Amniotic stem cell (primary cell): ENCODE data around the gene PPARG.
"Not testable (repeated sequence)": the region's sequence is repeated elsewhere in the genome, so short reads cannot be mapped to it uniquely, and the experiment has no call there.

Experiments used
- DNase-seq: peaks from one replicate; lab custom pipeline; 2025; lab: John Stamatoyannopoulos, UW

The PPARG gene

DNA sequence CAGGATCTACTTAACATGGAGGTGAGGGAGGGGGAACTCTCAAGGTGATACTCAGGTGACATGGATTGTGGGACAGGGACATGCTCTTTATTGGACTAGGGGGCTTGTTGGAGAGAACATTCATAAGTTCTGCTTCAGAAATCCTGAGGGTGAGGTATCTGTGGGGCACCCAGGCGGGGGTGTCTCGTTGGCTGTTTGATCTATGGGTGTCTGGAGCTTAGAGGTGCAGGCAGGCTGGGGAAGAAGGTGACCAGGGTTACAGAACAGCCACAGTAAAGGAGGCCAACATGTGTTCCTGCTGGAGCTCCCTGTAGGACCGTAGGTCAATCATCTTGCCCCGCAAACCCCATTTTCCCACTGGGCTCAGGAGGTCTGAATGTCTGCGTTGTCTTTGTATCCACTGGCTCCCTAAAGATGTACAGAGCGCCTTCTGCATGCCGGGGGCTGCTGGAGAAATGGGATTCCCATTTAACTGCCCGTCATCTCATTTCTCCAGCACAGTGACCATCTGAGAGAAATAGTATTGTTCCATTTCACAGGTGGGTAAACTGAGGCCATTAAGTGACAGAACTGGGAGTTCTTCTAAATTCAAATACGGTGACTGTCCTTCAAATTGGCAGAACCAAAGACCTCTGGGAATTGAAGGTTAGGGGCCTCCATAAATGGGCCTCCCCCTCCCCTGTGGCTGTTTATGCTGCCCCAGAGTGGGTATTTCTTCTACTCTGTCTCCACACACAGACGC lies 155.1 kb downstream of the PPARG start:
- DNase-seq: no peak

DNA sequence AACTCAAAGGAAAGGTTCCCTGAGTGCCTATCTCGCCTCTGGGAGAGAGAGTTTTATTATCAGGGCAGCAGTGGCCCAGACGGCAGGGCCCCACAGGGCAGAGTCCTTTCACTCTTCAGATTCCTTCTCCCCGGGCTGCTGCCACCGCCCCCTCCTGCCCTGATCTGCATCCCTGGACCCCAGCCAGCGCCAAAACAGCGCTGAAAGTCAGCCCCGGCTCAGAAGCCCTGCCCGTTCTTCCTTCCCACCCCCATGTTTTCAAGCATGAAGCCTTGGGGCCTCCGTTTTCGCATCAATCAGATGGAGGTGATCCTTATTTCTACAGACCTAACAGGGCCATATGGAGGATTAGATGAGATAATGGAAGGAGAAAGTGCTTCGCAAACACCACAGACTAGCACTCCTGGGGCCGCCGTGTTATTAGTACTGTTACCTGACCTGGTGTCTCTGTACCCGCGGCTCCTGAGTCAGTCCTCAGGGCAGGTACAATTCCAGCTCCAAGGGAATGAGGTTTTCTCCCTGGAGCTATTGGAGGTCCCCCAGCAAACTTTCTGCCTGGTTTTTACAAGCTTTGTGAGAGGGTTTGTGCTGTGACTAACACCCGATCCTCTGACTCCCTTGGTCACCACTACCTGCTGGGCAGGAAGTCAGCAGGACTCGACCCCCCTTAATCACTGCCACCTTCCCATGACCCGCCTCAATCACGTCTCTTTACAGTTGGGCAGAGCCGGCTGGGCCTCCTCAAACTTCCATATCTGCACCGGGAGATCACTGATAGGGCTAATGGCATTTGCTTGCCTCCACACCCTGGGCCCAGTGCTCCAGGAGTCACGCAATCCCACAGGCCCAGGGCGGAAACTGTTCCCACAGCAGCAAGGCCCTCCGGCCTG lies 156.0 kb downstream of the PPARG start:
- DNase-seq: no peak

DNA sequence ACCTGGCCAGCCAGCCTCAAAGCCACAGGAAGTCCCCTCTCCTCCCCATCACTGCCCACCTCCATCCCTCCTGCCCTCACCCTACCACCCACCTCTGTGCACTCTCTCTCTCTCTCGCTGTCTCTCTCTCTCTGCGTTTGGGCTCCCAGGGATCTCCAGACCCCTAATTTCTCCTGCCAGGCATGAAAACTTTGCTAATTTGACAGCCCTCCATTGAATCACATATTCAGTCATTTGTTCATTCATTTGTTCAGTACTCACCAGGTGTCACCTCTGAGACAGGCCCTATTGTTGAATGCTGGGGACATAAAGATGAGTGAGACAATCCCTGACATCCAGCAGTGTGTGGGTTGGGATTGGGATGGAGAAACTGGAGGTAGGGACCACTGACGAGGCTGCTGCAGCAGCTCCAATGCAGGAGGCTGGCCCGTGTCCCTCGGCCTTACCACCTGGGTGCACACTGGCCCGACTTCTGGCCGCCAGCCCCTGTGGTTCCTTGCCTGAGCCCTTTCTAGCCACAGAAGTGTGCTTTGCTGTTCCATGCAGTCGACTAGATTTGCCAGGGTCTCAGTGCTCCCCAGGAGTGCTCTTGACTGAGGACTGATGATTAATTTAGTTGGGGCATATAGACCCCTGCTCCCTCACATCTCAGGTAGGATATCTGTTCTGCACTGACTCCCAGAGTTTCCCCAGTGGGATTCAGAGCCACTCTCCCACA lies 156.8 kb downstream of the PPARG start:
- DNase-seq: no peak

DNA sequence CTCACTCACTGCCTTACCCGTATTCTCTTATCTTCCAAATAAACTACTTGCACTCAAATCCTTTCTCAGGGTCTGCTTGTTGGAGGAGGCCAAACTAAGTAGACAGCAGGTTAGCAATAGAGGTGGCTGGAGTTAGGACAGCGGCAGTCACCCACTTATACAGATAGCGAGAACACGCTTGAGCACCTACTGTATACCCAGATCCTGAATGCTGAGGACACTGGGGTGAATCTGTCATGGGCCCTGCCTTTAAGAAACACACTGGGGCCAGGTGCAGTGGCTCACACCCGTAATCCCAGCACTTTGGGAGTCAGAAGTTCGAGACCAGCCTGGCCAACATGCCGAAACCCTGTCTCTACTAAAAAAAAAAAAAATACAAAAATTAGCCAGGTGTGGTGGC lies 157.4 kb downstream of the PPARG start:
- no peak for DNase-seq

DNA sequence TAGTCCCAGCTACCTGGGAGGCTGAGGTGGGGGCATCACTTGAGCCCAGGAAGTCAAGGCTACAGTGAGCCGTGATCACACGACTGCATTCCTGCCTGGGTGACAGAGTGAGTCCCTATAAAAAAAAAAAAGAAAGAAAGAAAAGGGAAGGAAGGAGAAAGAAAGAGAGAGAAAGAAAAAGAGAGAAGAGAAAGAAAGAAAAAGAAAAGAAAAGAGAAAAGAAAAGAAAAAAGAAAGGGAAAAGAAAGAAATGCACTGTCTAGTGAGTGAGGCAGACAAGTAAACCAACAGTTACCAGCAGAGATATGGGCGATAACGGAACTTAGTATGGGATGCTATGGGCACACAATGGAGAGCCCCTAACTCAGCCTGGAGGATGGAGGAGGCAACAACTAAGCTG lies 158.2 kb downstream of the PPARG start:
- no peak for DNase-seq

DNA sequence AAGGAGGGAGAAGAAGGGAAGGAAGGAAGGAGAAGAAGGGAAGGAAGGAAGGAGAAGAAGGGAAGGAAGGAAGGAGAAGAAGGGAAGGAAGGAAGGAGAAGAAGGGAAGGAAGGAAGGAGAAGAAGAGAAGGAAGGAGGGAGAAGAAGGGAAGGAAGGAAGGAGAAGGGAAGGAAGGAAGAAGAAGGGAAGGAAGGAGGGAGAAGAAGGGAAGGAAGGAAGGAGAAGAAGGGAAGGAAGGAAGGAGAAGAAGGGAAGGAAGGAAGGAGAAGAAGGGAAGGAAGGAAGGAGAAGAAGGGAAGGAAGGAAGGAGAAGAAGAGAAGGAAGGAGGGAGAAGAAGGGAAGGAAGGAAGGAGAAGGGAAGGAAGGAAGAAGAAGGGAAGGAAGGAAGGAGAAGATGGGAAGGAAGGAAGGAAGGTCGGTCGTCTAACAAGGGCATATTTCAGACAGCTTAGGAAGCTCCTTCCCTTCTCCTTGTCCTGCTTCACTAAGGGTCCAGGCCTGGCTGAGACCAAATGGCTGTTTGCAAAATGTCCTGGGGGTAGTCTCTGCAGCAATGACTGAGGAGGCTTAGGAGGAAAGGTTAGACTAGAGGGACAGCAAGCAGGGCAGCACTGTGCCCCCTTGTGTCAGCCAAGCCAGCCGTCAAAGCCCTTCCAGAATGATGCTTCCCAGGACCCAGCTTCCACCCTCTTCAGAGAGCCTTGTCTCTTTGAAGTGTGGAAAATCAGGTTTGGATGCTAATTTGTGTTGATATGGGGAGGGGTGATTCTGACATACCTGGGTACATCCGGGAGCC lies 159.7 kb downstream of the PPARG start:
- not testable (repeated sequence) for DNase-seq

DNA sequence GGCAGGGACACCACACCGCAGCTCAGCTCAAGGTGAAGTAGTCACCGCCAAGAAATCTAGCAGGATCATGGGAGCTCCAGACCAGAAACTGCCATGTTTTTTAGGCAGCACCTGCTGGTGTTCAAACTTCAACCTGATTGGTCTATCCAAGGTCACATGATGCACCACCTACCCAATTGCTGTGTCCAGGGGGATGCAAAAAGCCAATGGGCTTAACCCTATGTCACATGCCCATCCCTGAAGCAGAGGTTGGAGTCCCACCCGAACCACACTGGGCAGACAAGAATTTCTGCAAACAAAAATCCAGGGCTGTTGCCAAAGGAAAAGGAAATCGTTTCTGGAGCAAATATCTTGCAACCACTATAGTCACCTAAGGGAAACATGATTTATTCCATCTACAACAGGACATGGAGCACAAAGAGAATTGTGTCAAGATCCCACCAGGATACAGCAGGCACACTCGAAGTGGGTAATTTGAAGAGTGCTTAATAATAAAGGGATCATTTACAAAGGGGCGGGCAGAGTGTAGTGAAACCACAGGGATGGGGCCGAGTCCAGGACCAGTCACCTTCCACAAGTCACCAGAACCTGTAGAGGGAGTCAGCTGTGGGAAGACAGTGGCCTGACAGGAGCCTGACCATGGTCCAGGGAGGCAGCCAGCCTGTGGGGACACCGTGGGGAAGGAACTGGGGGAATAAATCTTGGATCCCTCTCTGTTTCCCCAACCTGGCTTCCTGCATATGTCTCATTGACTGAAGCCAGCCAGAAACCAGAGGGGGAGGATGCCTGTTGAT lies 161.2 kb downstream of the PPARG start:
- DNase-seq: no peak

DNA sequence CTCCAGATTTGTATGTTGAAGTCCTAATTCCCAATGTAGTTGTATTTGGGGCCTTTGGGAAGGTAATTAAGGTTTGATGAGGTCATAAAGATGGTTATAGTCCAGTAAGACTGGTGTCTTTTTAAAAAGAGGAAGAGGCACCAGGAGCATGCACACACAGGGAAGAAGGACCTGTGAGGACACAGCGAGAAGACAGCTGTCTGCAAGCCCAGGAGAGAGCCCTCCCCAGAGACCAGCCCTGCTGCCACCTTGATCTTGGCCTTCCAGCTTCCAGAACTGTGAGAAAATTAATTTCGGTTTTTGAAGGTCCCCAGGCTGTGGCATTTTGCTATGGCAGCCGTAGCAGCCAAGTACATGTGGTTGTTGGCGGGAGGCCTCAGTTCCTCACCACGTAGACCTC lies 162.6 kb downstream of the PPARG start:
- DNase-seq: no peak

DNA sequence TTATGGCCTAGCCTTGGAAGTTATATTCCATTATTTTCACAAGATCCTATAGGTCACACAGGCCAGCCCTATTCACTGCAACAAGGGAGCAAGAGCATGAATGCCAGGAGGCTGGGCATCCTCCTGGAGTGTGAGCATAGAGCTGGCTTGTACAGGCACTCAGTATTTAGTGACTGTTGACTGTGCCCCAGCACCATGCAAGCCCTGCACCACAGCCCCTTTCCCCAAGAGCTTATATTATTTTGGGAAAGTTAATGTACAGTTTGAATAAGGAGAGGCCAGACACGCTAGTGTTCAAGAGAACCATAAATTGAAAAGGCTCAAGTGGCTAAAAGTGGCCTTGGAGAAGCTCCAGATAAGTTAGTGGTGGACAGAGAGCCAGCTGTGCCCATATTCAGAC lies 163.1 kb downstream of the PPARG start:
- no peak for DNase-seq

DNA sequence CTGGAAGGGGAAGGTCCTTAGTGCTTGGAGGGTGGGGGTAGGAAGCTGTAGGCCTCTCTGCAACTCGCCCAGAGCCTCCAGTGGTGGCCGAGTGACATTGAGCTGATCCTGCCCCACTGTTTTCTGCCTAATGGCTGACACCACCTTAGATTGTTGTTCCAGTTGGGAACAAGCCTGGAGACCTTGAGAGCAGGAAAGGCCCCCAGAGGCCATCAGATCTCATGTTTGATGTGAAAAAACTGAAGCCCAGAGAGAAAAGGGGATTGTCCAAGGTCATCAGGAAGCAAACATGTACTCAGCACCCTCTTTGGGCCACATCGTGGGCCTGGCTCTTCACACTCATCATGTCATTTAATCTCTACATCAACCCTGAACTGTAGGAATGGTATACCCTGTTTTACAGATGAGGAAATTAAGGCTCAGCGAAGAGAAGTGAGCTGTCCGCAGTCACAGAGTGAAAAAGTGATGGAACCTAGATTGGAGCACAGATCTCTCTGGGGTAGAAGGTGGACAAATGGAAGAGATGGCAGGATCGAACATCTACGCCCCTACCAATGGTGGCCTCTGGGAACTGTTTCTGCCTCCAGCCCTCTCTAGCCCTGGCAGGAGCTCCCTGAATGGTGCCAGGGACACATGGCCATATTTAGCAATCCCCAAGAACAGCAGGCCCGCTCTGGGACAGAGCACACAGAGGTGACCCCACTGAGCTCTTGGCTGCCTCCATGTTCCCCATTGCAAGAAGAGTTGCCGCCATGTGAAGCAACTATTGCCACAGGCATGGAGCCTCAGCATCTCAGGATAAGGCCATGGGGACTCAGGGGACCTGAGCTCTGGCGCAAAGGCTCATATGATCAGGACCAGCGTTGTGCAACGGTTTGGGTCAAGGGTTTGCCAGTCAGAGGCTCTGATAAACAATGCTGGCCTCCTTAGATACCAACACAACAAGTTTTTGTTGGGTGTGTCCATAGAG lies 163.8 kb downstream of the PPARG start:
- no peak for DNase-seq

DNA sequence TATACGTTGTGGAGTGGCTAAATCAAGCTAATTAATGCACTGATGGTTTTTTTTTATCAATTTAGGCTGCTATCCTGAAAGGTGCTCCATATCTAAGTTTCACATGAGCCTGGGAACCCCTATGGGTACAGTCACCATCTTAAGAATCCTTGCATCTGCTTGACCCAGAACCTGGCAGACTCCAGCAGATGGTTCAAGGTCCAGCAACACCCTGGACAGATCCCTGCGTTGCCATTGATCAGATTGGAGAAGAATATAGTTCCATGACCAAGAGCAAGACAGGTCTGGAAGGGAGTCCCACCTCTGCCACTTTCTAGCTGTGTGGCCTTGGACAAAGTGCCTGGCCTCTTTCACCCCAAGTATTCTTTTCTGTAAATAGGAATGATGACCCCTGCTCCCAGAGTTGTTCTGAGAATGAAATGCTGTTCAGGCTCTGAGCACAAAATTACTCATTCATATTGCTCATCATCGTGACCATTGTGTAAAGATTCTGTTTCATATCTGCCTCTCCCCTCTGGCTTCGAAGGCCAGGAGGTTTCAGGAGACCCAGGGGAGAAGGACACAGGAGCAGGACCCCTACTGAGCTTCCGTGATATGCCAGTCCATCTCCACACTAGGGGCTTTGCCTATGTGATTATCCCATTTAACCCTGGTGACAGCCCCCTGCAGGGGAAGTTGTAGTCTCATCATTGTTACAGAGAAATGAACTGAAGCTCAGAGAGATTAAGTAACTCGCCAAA lies 165.4 kb downstream of the PPARG start:
- DNase-seq: no peak

DNA sequence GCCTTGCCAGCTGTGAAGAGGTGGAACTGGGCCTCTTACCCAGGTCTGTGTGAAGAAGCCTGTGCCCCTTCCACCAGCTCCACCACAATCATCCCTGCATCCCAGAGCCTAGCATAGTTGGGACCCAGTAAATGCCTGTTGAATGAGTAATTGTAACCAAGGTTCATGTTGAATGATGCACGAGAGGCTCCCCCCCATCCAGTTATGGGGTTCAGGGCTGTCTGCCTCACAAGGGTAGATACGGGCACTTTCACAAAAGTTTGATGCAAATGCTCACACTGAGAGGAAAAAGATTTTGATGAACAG lies 165.9 kb downstream of the PPARG start:
- DNase-seq: no peak

DNA sequence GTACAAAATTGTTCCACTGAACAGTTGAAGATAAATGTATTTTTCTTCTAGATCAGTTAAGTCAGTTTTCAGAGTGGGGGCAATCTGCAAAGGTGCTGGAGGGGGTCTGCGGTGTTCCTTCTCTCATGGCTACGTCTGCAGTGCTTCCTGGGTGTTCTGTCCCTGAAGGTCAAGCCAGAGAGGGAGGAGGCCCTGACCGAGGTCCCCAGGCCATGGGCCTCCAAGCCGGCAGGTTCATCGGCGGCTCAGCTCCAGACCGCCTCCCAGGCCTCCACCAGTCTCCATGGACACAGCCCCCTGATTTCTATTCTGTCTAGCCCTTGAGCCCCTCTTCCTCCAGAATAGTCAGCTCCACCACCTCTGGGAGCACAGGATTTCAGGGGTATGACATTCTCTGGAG lies 166.9 kb downstream of the PPARG start:
- DNase-seq: no peak

DNA sequence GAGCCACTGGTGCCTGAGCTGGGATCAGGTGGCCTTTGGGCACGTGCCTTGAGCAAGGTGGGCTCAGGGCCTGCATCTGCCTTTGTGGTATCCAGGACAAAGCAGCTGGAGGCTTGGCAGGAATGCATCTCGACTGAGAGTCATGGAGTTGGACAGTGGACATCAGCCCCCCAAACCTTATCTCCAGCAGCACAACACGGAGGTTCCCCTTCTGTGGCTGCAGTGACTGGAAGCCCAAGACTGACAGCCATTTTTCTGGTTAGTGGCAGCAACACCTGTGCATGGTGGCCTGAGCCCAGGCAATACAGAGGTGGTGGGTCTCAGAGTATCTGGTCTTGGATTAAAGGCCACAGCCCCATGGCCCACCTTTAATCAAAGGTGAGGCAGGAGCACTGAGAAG lies 167.6 kb downstream of the PPARG start:
- DNase-seq: no peak

DNA sequence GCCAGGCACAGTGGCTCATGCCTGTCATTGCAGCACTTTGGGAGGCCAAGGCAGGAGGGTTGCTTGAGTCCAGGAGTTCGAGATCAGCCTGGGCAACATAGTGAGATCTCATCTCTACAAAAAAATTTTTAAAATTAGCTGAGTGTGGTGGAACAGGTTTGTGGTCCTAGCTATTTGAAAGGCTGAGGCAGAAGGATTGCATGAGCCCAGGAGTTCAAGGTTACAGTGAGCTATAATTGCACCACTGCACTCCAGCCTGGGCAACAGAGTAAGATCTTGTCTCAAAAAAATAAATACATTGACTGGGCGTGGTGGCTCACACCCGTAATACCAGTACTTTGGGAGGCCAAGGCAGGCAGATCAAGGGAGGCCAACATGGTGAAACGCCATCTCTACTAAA lies 168.5 kb downstream of the PPARG start:
- DNase-seq: not testable (repeated sequence)

DNA sequence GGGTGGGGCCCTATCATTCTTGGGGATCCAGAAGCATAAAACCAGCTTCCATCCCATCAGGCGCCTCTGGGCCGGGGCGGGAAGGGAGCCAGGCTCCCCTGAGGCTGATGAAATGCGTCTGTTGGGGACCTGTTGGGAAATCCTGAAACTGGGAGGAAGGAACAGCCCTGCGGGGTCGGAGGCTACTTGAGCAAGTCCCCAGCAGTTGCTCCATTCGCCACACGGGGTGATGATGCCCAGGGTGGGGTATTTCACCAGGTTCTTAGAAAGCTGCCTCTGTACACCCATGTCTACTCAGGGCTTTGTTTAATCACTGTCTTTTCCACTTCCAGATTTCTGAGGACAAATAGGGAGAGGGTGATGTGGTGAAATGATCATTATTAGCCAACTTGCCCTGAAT lies 170.0 kb downstream of the PPARG start:
- DNase-seq: no peak

DNA sequence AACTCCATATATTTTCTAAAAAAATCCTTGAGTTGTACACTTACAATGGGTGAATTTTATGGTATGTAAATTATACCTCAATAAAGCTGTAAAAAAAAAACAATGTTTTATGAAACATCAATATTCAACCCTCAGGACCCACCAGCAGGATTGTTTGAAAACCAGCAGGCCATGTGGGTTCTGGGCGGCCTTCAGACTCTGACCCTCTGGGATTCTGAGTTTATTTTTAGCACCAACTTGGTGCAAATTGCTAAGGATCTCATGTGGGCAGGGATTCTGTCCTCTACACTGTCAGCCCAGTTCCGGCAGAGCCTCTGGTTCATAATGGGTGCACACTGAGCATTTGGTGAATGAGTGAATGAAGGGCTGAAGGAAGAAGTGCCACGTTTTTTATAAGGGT lies 171.3 kb downstream of the PPARG start:
- no peak for DNase-seq

DNA sequence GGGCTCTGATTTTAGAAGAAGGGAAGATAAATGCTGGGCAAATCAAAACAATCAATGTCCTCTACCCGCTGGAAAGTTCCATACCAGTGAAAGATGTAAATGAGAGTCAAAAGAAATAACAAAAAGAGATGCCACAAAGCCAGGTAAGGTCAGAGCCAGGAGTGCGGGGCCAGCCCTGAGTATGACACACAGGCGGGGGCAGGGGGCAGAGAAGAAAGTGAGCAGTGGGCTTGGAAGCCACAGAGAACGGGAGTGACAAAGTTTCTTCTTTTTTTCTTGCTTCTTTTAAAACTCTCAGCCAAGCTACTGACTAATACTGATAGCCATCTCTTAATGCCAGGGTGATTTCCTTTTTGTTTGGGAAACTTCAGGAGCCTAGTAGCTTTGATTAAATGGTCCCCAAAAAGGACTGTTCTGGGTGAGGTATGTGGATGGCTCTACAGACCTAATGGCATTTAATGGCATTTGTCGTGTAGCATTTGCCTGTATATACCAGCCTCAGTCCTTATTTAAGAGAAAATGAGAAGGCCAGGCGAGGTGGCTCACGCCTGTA lies 172.3 kb downstream of the PPARG start:
- DNase-seq: no peak
